Breast epithelium (tissue), 3 donors: ENCODE results near the gene RAC2.

Source experiments
- POLR2A ChIP-seq: fragments of 450-650 bp; IDR thresholded peaks from one replicate; pipeline ENCODE4 v1.6.1; 2016; ENCODE audit warnings: antibody characterized with exemption, mild to moderate bottlenecking, moderate library complexity
- POLR2AphosphoS5 ChIP-seq, 3 donors: sonication (generic); formaldehyde crosslinking; IDR thresholded peaks; one replicate each; pipeline ENCODE4 v1.6.1; 2017; ENCODE audit warnings: antibody characterized with exemption in 3 of 3
- TF ChIP-seq, protein P1 (sequence below), 3 donors: fragments of 450-650 bp; IDR thresholded peaks; one replicate each; pipeline ENCODE4 v1.5.1; 2016 to 2017; ENCODE audit warnings: antibody characterized with exemption in 3 of 3, mild to moderate bottlenecking in 3 of 3, moderate library complexity in 3 of 3

- TF ChIP-seq, protein P1, sequence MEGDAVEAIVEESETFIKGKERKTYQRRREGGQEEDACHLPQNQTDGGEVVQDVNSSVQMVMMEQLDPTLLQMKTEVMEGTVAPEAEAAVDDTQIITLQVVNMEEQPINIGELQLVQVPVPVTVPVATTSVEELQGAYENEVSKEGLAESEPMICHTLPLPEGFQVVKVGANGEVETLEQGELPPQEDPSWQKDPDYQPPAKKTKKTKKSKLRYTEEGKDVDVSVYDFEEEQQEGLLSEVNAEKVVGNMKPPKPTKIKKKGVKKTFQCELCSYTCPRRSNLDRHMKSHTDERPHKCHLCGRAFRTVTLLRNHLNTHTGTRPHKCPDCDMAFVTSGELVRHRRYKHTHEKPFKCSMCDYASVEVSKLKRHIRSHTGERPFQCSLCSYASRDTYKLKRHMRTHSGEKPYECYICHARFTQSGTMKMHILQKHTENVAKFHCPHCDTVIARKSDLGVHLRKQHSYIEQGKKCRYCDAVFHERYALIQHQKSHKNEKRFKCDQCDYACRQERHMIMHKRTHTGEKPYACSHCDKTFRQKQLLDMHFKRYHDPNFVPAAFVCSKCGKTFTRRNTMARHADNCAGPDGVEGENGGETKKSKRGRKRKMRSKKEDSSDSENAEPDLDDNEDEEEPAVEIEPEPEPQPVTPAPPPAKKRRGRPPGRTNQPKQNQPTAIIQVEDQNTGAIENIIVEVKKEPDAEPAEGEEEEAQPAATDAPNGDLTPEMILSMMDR (IDR thresholded peaks at IDR 0.05), result no peak
- TF ChIP-seq POLR2A (no peak), POLR2AphosphoS5 (IDR thresholded peaks at IDR 0.05) (no peak)
Observed at GRCh38 chr22:37284126-37284804, 40.2 kb upstream of the RAC2 start.
